Fibroblast of skin of left quadriceps (primary cell): Measurements from ENCODE around the gene S100PBP.

Experiments used
- DNase-seq, 2 experiments: peaks; one replicate each; pipeline ENCODE4 v3.0.0-alpha.2; 2013; ENCODE audit warnings: low read depth in 2 of 2

The S100PBP gene

DNA sequence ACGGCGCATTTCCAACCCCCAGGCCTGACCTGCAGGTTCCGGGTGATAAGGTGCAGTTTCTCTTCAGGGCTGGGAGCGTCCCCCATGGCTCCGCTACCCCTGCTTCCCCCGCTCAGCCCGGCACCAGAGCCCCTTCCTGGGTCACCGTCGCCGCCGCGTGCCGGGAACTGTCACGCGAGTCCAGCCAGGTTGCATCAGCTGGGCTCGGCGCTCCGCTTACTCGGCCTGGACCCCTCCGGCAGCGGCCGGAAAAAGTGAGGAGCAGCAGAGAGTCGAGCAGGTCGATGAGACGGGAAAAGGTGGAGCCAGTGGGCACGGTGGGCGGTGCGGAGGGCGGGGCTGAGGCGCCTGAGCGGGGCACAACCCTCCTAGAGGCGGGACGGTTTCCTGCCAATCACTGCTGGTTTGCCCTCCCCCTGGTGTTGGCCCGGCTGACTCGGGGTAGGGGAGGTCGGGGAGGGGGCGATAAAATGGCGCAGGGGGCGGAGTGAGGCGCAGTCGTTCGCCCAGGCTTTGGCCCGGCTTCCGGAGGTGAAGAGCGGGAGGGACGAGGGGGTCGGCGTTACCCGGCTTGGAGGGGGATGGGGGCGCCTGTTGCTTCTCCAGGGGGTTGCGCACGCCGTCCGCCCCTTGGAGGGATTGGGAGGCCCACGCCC lies at the start of gene S100PBP, which contains the start of gene YARS1:
Gene S100PBP (plus strand): TSS at position 495 of the 656 bp plus-strand sequence. CDS start 8,447 bp downstream, outside the sequence.
Gene YARS1 (minus strand): TSS at position 200 of the 656 bp plus-strand sequence. CDS start 114 bp downstream, at position 86.
- peak; percentile 96 to 97 for DNase-seq

DNA sequence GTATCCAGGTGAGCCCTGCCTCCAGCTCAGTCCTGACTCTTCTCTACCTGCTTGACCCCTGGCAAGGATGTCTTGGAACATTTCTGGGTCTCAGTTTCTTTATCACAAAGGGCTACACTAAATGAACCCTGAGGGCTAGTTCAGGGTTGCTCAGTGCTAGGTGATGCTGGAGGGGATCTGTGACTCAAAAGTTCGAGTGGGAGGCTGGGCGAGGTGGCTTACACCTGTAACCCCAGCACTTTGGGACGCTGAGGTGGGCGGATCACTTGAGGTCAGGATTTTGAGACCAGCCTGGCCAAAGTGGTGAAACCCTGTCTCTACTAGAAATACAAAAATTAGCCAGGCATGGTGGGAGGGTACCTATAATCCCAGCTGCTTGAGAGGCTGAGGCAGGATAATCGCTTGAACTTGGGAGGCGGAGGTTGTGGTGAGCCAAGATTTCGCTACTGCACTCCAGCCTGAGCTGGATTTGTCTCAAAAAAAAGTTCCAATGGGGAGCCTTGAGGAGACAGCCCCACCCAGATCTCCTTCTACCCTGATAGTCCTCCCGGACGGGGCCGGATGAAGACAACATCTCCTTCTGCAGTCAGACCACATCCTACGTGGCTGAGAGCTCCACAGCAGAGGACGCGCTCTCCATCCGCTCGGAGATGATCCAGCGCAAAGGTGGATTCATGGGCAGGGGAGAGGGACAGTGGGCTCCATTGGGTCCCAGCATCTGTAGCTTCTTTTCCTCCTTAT lies 49.2 kb upstream of the S100PBP start:
- no peak for DNase-seq

DNA sequence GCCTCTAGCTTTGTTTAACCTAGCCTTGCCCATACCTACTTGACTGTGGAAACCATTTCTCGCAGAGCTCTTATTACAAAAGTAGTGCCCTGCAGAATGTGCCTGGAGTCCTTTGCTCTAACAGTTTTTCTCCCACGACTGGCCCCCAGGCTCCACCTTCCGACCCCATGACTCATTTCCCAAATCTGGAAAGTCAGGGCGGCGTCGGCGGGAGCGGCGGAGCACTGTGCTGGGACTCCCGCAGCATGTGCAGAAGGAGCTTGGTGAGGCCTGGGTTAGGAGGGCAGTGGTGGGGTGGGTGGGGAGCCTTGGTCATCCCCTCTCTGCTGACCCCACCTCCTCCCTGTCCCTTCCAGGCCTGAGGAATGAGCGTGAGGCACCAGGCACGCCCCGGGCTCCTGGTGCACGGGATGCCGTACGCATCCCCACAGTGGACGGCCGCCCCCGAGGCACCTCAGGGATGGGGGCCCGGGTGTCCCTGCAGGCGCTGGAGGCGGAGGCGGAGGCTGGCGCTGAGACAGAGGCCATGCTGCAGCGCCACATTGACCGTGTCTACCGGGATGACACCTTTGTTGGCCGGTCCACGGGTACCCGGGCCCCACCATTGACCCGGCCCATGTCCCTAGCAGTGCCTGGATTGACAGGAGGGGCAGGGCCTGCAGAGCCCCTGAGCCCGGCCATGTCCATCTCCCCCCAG lies 47.8 kb upstream of the S100PBP start:
- no peak for DNase-seq

DNA sequence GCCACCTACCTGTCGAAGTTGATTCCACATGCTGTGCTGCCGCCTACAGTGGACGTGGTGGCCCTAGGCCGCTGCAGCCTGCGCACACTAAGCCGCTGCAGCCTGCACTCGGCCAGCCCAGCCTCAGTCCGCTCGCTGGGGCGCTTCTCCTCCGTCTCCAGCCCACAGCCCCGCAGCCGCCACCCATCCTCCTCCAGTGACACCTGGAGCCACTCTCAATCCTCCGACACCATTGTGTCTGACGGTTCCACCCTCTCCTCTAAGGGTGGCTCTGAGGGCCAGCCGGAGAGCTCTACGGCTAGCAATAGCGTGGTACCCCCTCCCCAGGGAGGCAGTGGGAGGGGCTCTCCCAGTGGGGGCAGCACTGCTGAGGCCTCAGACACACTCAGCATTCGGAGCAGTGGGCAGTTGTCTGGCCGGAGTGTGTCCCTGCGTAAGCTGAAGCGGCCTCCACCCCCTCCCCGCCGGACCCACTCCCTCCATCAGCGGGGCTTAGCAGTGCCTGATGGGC lies 47.2 kb upstream of the S100PBP start:
- DNase-seq = no peak

DNA sequence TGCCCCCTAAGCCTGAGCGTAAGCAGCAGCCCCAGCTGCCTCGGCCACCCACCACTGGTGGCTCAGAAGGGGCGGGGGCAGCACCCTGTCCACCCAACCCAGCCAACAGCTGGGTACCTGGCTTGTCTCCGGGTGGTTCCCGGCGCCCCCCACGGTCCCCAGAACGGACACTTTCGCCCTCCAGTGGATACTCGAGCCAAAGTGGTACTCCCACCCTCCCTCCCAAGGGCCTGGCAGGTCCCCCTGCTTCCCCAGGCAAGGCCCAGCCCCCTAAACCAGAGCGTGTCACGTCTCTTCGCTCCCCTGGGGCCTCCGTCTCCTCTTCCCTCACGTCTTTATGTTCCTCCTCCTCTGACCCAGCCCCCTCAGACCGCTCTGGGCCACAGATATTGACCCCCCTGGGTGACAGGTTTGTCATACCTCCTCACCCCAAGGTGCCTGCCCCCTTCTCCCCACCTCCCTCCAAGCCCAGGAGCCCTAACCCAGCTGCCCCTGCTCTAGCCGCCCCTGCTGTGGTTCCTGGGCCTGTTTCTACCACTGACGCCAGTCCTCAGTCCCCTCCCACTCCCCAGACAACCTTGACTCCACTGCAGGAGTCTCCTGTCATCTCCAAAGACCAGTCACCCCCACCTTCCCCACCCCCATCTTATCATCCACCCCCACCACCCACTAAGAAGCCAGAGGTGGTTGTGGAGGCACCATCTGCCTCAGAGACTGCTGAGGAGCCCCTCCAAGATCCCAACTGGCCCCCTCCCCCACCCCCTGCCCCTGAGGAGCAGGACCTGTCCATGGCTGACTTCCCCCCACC lies 46.5 kb upstream of the S100PBP start:
- DNase-seq = no peak

DNA sequence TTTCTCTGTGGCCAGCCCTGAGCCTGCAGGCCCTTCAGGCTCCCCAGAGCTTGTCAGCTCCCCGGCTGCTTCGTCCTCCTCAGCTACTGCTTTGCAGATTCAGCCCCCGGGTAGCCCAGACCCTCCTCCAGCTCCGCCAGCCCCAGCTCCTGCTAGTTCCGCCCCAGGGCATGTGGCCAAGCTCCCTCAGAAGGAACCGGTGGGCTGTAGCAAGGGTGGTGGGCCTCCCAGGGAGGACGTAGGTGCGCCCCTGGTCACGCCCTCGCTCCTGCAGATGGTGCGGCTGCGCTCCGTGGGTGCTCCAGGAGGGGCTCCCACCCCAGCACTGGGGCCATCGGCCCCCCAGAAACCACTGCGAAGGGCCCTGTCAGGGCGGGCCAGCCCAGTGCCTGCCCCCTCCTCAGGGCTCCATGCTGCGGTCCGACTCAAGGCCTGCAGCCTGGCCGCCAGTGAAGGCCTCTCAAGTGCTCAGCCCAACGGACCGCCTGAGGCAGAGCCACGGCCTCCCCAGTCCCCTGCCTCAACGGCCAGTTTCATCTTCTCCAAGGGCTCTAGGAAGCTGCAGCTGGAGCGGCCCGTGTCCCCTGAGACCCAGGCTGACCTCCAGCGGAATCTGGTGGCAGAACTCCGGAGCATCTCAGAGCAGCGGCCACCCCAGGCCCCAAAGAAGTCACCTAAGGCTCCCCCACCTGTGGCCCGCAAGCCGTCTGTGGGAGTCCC lies 45.7 kb upstream of the S100PBP start:
- DNase-seq = no peak

DNA sequence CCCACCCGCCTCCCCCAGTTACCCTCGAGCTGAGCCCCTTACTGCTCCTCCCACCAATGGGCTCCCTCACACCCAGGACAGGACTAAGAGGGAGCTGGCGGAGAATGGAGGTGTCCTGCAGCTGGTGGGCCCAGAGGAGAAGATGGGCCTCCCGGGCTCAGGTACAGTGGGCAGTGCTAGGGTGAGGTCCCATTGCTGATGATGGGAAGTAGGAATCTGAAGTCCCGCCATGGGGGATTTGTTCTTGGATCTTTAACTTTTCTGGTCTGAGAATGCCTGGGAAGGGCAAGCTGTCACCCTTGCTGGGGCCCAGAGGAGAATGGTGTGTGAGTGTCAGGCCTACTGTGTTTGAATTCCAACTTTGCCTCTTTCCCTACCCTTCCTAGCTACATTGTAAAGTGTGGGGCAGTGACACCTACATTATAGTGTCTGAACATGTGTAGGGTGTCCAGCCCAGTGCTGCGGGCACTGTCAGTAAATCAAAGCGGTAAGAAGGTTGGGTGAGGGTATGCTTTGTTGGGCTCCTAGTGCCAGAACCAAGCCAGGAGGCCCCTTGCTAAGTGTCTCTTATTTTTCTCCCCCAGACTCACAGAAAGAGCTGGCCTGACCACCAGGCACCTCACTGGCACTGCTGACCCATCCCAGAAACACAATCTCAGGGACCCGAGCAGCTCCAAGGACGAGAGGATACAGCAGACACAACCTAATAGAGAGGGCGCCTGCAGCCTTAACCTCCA lies 45.0 kb upstream of the S100PBP start:
- no peak for DNase-seq

DNA sequence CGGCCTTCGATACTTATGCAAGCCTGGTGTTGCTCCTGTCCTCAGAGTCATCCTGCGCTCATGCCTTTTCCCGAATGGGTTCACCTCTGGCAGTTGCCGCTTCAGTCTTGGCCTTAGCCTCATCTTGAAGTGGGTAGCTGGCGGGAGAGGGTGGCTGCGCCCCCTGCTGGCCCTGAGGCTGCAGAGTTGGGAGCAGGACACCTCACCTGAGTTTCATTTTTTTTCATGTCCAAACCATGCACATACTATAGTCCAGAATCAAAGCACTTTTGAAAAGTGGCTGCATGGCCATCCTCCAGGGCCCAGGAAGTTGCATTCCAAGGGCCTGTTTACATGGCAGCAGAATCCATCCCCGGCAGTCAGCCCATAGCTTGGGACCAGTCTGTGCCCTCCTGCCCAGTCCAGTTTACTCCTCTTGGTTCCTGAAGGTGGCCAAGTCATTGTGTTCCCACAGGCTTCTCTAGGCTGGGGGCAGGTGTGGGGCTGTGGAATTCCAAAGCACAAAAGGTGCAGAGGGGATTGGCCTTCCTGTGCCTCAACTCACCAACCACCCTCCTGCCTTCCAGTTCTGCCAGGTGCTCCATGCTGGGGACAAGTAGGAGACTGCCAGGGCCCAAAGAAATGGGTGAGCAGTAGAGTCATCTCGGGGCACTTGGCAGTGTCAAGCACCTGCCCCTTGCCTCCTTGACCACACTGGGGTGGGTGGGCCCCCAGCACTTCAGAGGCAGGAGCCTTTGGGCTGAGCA lies 44.3 kb upstream of the S100PBP start:
- DNase-seq = peak in 1 of 2 experiments; percentile 49

DNA sequence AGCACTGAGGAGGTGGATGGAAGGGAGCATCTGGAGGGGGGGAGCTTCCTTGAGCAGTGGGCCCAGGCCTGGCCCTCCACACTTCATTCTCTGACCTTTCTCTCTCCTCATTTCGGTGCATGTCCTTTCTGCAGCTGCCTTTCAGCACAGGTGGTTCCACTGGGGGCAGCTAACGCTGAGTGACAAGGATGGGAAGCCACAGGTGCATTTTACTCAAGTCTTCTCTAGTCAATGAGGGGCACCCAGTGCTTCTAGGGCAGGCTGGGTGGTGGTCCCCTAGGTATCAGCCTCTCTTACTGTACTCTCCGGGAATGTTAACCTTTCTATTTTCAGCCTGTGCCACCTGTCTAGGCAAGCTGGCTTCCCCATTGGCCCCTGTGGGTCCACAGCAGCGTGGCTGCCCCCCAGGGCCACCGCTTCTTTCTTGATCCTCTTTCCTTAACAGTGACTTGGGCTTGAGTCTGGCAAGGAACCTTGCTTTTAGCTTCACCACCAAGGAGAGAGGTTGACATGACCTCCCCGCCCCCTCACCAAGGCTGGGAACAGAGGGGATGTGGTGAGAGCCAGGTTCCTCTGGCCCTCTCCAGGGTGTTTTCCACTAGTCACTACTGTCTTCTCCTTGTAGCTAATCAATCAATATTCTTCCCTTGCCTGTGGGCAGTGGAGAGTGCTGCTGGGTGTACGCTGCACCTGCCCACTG lies 43.5 kb upstream of the S100PBP start:
- no peak for DNase-seq

DNA sequence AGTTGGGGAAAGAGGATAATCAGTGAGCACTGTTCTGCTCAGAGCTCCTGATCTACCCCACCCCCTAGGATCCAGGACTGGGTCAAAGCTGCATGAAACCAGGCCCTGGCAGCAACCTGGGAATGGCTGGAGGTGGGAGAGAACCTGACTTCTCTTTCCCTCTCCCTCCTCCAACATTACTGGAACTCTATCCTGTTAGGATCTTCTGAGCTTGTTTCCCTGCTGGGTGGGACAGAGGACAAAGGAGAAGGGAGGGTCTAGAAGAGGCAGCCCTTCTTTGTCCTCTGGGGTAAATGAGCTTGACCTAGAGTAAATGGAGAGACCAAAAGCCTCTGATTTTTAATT lies 43.0 kb upstream of the S100PBP start:
- no peak for DNase-seq

DNA sequence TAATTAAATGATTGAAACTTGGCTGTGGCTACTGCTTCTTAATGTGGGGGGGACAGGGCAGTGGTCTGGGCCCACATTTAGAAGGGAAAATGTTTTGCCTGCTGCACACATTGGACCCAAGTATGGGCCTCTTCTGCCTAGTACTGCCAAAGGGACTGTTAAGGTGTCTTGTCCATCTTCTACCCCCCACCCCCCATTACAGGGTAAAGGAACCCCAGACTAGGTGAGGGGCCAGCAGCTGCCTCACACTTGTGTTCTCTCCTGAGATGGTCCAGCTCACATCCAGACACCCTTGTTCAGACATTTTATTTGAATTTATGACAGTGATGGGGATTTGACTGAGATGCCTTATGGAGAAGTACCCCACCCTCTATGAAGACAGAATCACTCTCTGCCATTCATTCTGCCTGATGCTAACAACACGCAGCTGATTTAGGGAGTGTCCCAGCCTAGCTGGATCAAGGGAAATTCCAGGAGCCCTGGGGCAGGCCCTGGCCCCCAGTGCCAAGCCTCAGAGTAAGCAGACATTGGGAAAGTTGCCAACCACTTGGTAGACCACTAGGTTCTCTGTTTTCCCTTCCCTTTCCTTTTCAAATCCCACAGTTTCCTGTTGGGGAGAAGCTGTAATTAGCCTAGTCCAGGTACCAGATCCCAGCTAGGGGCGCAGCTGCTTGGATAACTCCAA lies 42.4 kb upstream of the S100PBP start:
- DNase-seq = no peak

DNA sequence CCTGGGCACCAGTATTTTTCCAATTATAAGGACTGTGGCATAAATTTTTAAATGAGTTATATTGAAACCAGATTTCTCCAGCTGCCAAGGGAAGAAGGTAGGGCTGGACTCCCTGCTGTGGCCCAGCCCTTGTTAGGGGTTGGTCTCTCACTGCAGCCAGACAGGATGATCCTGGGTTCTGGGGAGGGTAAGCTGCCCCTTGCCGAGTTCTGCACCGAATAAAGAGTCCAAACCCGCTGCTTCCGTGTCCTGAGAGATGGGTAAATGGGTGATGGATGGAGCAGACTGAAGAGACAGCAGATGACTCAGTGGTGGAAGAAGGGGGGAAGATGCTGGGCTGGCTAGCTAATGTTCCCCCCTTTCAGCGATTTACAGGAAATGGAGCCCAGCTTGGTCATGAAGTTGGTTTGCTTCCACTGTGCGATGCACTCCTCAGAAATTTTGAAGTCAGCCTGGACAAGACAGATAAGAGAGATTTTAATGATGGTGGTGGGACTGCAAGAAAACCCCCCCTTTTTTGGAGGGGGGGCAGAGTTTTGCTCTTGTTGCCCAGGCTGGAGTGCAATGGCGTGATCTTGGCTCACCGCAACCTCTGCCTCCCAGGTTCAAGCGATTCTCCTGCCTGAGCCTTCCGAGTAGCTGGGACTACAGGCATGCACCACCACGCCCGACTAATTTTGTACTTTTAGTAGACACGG lies 41.7 kb upstream of the S100PBP start:
- peak in 1 of 2 experiments; percentile 42 for DNase-seq

DNA sequence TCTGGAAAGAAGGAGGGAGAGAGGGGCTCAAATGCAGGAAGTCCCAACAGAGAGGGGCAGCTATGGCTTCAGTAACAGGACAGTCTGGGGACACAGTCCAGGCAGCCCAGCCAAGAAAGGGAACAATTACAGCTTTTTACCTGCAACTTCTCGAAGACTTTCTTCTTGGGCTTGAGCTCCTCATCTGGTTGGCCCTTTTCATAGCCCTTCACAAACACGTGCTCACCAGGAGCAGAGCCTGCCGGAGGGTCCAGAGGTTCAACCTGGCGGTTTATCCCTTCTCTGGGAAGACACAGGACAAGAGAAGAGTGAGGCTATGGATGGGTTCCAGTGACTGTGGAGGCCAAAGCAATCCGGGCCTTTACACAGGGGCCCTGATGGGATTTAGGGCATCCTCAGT lies 38.2 kb upstream of the S100PBP start:
- DNase-seq = no peak

DNA sequence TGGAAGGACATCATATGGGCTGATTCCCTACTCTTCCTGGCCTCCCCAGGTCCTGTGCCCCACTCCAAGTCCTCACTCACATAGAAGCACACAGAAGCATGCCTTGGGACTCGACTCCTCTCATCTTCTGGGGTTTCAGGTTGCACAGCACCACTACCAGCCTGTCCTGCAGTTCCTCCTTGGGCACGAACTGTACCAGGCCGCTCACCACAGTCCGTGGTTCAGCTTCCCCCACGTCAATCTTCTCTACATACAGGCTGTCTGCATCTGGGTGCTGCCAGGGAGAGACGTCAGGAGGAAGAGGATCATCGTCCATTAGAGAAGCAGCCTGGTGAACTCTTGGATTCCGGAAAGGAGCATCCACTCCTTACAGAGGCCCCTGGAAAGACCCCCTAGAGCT lies 37.4 kb upstream of the S100PBP start:
- DNase-seq = no peak

DNA sequence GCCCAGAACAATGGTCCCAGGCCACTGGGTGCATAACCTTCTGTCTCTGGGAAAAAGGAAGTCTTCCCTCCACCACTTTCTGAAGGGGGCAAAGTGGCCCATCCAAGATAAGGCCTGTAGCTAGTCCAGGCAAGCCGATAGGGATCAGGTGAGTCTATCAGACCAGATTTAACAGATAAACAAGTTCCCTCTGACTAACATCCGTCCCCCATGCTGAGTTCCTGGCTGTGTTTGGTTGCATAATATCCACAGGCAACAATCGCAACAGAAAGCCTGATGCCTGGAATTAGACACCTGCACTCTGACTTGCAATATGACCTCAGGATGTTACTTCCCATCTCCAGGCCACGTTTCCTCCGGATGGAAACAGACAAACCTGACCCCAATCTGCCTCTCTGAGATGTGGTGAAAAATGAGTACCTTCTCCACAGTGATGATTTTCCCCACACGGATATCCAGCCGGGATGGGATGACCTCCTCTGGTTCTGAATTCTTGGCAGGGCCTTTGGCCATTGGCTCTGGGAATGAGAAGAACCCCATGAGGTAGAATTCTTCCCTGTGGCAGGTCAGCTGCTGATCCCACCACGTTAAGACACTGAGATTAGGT lies 36.7 kb upstream of the S100PBP start:
- no peak for DNase-seq

DNA sequence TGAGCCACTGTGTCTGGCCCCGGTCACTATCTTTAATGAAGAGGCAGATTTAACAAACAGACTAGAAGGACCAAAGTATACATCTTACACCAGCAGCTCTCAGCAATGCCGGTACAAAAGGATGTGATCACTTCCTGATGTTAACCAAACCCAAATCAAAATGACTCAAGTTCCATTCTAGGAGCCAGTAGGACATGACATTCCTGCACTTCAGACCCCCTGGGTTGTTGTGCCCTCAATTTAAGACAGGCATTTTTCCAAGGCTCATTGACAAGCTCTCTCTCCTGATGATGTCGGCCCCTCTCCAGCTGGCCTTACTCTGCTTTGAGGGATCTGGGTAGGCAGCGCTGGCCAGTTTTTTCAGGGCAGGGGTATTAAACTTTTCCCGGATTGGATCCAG lies 35.4 kb upstream of the S100PBP start:
- DNase-seq = no peak

DNA sequence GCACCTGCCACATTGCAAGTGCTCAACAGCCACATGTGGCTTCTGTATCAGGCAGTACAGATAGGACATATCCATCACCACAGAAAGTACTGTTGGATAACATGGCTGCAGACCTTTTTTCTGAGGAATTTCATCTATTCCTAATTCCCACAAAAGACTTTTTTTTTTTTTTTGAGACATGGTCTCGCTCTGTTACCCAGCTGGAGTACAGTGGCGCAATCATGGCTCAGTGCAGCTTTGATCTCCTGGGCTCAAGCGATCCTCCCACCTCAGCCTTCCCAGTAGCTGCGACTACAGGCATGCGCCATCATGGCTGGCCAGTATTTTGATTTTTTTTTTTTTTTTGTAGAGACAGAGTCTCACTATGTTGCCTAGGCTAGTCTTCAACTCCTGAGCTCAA lies 33.6 kb upstream of the S100PBP start:
- DNase-seq = no peak
